ENCODE results near the gene EFCAB11.

DNA sequence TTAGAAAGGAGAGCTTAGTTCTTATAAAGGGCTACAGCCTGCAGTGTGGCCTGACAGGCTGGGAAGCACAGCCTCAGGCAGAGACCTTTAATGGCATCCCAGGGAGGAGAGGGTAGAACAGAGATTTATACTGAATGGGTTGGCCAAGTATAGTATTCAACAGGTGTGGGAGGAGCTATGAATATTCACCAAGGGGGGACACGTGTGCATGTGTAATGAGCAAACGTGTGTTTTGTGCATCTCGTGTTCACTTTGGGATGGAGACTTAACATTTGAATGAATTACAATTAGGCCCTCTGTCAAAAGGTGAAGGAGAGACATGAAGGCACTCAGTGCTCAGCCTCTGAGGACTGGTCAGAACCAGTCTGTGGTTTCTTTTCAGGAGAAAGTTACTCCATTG, 6.4 kb upstream of the EFCAB11 start:
- TF ChIP-seq, protein P1, sequence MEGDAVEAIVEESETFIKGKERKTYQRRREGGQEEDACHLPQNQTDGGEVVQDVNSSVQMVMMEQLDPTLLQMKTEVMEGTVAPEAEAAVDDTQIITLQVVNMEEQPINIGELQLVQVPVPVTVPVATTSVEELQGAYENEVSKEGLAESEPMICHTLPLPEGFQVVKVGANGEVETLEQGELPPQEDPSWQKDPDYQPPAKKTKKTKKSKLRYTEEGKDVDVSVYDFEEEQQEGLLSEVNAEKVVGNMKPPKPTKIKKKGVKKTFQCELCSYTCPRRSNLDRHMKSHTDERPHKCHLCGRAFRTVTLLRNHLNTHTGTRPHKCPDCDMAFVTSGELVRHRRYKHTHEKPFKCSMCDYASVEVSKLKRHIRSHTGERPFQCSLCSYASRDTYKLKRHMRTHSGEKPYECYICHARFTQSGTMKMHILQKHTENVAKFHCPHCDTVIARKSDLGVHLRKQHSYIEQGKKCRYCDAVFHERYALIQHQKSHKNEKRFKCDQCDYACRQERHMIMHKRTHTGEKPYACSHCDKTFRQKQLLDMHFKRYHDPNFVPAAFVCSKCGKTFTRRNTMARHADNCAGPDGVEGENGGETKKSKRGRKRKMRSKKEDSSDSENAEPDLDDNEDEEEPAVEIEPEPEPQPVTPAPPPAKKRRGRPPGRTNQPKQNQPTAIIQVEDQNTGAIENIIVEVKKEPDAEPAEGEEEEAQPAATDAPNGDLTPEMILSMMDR (IDR thresholded peaks at IDR 0.05; ENCODE audit: low read length): no peak
- no peak for TF ChIP-seq EZH2 (IDR thresholded peaks at IDR 0.05; ENCODE audit: borderline replicate concordance, low read length)
